Right ventricle myocardium inferior (tissue), 1 donor: ENCODE measurements around the gene OR8B4. TPM values are rescaled to one million over a fixed set of nuclear protein-coding genes. Genes with fewer than 3 reads are reported as not detected.
A peak's percentile ranks its signal among the peaks of the same experiment; 100 is the strongest.
"Not testable (repeated sequence)": the region's sequence is repeated elsewhere in the genome, so short reads cannot be mapped to it uniquely, and the experiment has no call there.

ENCODE experiments used
- ATAC-seq: fragments of 200-7000 bp; cut with Tn5 transposase; one replicate; pipeline ENCODE4 v1.9.1; 2020; ENCODE audit warnings: mild to moderate bottlenecking, moderate library complexity
- DNase-seq: peaks from one replicate; pipeline ENCODE4 v3.0.0; 2021; ENCODE audit errors: missing footprints
- intact Hi-C: fragments of 100-400 bp; cut with DNase I; formaldehyde crosslinking; loops from one replicate; pipeline ENCODE4 v1.11.0; 2022
- long read RNA-seq: library from polyadenylated mRNA; unstranded; transcript quantifications from one replicate; pipeline ENCODE4 v2.0.0, GENCODE V29; 2021
- total RNA-seq: library from RNA; stranded (reverse); fragmentation: NEBNext Ultra II Directional; extraction: Animal tissue kit (Norgen Biotek cat#: 25700); gene quantifications from one replicate; pipeline ENCODE4 v1.2.1, GENCODE V29; 2021
- donor health status: DM: no; HTN: yes; CAD: no; lungs with severe emphysema.

The OR8B4 gene
- not detected for total RNA-seq
- long read RNA-seq: 0 reads

- no peak for DNase-seq
- ATAC-seq: no peak
- intact Hi-C loops: no loop called here
Measured at GRCh38 chr11:124424384-124424921, at the start of gene OR8B4. Gene OR8B4, minus strand, starts transcription at chr11:124424871. Its CDS starts 0 bp downstream, at chr11:124424871.

DNA sequence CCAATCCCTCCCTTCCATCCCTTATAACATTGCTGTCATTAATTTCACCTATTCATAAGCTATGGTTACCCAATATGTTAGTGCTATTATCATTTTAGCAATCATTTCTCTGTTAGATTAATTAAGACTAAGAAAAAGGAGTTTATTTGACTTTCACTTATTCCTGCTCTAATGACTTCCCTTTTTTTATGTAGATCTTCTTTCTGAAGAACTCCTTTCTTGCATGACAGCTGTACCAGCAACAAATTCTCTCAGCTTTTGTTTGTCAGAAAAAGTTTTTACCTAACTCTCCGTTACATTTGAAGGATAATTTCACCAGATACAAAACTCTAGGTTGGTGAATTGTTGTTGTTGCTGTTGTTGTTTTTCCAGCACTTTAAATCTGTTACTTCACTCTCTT, 49.4 kb upstream of the OR8B4 start:
- no peak for DNase-seq
- intact Hi-C loops: no loop called here
- no peak for ATAC-seq

GRCh38 chr11:124473476-124473875, 48.8 kb upstream of the OR8B4 start:
- DNase-seq: no peak
- no peak for ATAC-seq
- intact Hi-C loops: no loop called here

DNA sequence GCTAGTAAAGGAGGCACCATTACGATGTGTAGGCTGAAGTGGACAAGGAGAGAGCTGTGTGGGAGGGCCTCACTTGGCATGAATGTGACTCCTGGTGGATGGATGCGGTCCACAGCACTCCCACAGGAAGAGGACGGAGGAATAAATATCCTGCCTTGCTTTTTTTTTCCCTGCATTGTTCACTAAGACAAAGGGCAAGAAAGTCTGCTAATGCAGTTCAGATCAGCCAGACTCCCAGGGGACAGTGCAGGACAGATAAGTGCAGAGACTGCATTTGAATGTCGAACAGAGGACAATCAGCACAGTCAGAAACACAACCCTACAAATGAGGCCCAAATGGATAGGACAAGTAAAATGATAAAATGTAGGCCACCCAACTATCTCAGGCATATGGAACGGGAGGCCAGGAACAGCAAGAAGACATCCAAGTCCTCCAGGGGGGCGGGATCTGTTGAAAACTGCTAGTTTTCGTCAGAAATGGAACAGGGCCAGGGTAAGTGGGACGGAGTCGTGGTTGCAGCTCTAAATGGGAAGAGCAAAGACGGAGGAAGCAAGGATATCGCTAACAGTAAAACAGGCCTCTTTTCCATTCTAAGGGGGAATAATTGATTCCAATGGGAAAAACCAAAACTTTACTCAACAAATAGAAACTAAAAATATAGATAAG, 46.0 kb upstream of the OR8B4 start:
- peak; percentile 39 for ATAC-seq
- intact Hi-C loops: no loop called here
- no peak for DNase-seq

DNA sequence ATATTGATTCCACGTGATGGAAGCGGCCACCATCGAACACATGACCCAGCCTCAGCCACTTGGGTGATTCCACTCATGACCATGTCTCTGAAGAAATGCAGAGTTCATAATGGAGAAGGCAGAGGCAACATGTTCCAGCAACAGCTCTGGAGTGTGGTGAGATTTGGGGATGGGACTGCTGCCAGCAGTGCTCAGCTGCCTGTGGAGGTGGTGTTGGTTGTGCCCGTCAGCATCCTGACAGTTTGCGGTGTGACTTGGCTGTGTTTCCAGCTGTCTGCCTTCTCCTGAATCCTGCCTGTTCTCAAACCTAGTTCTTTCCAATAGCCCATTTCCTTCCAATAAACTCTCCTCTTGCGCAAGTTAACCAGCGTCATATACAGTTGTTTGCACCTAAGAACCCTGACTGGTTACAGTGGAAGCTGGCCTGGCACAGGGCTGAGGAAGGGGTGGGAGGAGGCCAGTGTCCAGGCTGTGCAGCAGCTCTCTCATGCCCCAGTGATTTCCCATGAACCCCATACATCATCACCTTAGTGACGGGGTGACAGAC, 42.8 kb upstream of the OR8B4 start:
- intact Hi-C loops: no loop called here
- ATAC-seq: no peak
- DNase-seq: peak; percentile 32

DNA sequence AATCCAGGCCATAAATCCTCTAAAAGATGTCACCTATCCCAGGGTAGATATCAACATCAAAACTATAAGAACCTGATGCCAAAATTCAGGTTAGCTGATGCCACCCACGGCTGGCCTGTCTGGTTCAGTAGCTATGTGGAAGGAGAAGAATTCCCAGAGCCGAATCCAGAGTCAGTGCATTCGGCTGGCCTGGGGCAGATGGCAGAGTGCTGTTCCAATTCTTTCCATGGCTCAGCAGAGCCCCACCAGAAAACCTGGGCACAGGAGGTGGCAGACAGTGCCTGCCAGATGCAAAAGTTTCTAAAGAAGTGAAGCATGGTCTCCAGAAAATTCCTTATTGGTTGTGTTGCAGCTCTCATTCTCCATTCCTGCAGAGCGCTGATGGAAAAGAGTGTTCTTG, 40.7 kb upstream of the OR8B4 start:
- intact Hi-C loops: no loop called here
- DNase-seq (no peak), ATAC-seq (no peak)

DNA sequence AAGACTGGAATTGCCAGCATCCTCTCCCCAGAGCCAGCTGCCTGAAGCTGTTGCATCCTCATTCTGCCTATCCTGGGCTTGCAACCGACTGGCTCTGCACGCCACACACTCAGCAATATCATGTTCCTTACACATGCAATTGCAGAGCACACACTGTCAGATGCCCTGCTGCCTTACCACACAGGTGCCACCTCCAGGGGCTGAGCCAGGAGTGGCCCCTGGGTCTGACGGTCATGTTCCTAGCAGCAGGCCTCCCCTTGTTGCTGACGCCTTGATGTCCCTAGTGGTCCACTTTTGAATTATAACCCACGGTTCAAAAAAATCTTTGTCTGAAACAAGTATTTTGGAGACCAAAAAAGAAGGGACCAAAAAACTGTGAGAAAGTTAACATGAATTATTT, 39.3 kb upstream of the OR8B4 start:
- DNase-seq: no peak
- intact Hi-C loops: no loop called here
- no peak for ATAC-seq

DNA sequence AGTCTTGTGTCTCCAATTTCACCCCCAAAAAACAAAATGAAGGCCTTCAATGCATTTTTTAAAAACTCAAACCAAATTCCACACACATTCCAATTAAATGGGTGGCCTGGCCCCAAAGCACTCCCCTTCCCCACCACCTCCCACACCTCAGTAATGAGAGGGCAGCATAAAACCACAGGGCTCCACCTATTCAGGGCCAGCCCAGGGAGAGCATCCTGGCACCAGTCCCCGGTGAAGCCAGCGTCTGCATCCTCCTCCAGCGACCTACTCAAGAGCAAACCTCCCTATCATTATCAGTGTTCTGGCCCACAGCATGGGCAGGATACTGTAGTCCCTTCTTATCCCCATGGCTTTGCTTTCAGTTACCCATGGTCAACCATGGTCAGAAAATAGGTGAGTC, 38.7 kb upstream of the OR8B4 start:
- DNase-seq: no peak
- no peak for ATAC-seq
- intact Hi-C loops: no loop called here

DNA sequence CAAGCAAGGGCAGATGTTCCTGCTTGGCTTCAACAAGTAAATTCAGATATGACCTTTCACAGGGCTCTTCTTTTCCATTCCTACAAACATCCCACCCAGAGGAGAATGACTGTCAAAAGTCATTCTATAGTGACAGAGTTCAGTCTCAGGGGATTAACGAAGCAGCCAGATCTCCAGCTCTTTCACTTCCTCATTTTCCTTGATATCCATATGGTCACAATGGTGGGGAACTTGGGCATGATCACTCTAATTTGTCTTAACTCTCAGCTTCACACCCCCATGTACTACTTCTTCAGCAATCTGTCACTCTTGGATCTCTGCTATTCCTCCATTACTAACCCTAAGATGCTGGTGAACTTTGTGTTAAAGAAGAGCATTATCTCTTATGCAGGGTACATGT, 35.8 kb upstream of the OR8B4 start:
- intact Hi-C loops: no loop called here
- no peak for ATAC-seq
- no peak for DNase-seq

- intact Hi-C loops, DNase-seq, ATAC-seq: not testable (repeated sequence)
Measured at GRCh38 chr11:124459379-124459778, 34.7 kb upstream of the OR8B4 start.

DNA sequence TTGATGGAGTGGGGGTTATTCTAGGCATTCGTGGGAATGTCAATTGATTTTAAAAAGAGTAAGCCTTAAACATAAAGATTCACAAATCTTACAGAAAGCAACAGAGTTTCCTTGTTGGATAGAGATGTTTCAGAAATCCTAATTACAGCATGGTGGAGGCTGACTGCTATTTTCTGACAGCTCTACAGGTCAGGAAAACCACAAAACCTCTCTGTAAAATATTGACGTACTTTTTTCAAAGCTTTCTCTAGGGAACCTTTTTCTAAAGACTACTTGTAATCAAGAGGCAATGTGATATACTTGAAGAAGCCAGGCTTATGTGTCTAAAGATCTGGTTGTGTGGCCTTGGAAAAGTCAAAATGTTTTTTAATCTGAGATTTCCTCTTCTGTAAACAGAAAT, 29.9 kb upstream of the OR8B4 start:
- intact Hi-C loops: no loop called here
- no peak for ATAC-seq
- DNase-seq: no peak

DNA sequence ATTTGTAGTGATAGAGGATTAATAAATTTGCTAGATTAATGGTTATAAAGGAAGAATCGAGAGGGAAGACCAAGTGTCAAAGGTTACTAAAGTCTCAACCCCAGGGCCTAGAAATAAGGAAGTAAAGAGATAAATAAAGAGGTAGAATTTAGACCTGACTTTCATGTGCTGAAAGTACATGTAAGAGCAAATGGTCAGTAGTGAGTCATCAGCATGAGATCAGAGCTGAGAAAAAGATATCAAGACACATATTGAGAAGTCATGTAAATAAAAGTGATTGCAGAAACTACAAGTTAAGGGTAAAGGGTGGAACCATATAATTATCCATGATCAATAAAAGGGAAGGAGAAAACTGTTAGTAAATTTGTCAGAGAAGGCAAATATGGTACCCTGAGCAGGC, 22.2 kb upstream of the OR8B4 start:
- DNase-seq: no peak
- no peak for ATAC-seq
- intact Hi-C loops: no loop called here

DNA sequence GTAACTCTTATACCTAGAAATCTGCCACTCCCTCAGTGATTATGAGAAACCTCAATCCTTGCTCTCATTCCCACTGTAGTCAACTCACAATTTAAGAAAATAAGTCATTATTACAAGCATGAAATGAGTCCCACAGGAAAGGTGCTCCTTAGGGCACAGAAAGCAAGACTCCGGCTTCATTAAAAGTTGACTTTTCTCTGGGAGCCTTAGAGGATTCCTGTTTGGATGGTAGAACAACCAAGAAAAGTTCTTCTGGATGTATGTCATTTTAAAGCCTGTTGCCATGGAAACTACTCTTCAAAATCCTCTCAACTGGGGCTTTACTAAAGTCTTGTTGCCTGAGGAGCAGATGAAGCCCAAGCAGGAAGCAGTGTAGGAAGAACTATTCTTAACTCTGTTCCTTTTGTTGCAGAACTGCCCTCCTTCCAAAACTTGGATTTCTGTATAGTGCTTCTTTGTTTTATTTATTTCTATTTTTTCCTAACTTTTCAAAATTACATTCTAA, 21.0 kb upstream of the OR8B4 start, which contains the start of gene OR8B8:
Gene OR8B8 (minus strand): TSS at position 51 of the 505 bp plus-strand sequence. CDS start 4,611 bp downstream, outside the sequence.
- intact Hi-C loops: no loop called here
- no peak for ATAC-seq
- DNase-seq: no peak

GRCh38 chr11:124442847-124443246, 18.2 kb upstream of the OR8B4 start:
- DNase-seq: no peak
- ATAC-seq: no peak
- intact Hi-C loops: no loop called here

DNA sequence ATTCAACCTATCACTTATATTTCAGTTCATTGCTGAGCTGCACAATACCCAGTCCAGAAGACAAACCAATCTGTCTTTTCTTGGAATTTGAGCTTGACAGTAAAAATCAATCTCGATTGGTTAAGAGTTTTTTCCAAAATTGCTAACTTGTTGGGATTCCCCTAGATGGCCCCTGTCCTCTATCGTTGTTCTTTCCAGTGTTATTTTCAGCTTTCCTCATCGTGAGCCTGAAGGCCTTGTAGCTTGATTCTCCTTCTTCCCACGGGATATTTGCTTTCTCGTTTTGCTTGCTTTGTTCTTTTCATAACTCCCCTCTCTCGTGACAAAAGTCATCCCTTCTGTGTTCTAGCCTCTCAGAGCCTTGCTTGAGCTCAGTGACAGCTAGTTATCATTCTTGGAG, 17.8 kb upstream of the OR8B4 start:
- DNase-seq (no peak), ATAC-seq (no peak)
- intact Hi-C loops: no loop called here

DNA sequence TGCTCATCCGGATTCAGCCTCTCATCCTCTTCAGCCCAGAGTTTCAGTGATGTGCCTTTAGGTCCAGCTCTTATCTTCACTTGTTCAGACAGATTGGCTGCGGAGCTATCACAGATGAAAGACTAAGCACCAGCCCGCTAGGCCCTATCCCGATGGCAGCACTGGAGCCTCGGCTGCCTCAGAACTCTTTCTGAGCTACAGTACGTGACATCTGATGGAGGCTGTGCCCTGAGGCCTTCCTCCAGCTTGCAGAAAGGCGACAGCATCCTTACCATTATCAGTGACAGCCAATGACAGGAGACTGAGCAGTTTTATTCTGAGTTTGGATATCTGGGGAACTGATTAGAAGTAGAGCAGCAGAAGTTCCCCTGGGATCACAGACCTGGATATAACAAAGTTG, 16.8 kb upstream of the OR8B4 start:
- ATAC-seq: no peak
- DNase-seq: no peak
- intact Hi-C loops: no loop called here

- intact Hi-C loops: no loop called here
- ATAC-seq: no peak
- DNase-seq: peak; percentile 15
Measured at GRCh38 chr11:124441081-124441480, 16.4 kb upstream of the OR8B4 start.

GRCh38 chr11:124440608-124441007, 15.9 kb upstream of the OR8B4 start:
- DNase-seq: no peak
- intact Hi-C loops: no loop called here
- ATAC-seq: no peak

- DNase-seq: no peak
- no peak for ATAC-seq
- intact Hi-C loops: no loop called here
Measured at GRCh38 chr11:124434699-124435098, 10.0 kb upstream of the OR8B4 start.

DNA sequence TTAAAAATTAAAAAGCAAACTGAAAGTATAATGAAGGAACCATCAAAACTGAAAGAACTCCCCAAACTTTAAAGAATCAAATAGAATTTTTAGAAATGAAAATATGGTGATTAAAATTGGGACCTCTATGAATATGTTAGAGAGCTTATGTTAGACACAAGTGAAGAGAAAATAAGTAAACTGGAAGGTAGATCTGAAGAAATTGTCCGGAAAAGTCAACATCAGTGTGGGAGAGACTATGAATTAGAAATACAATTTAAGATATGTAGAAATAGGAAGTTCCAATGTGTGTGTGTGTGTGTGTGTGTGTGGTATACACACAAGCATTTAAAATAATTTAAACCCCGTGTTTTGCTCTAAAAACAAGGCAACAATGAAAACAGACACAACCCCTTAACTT, 4.9 kb upstream of the OR8B4 start:
- no peak for DNase-seq
- ATAC-seq: no peak
- intact Hi-C loops: no loop called here
